Panc1 (cell line): Measurements from ENCODE around the gene SLC35G2.

Experiments
- POLR2AphosphoS5 ChIP-seq: IDR thresholded peaks from 2 replicates; pipeline ENCODE4 v1.6.1; 2012; ENCODE audit warnings: mild to moderate bottlenecking, low read depth, low read length, moderate library complexity
- TF ChIP-seq, protein P1 (sequence below): fragments of 450-650 bp; IDR thresholded peaks from 2 replicates; pipeline ENCODE4 v1.5.1; 2017; ENCODE audit warnings: mild to moderate bottlenecking
- TF ChIP-seq, protein P2 (sequence below), 2 experiments: IDR thresholded peaks; 2 replicates each; pipeline ENCODE4 v1.6.1; 2011 to 2012; ENCODE audit warnings: low read depth in 2 of 2, control low read depth in 1 of 2, low read length in 1 of 2, mild to moderate bottlenecking in 1 of 2, moderate library complexity in 1 of 2; ENCODE audit not compliant: insufficient read depth in 1 of 2

DNA sequence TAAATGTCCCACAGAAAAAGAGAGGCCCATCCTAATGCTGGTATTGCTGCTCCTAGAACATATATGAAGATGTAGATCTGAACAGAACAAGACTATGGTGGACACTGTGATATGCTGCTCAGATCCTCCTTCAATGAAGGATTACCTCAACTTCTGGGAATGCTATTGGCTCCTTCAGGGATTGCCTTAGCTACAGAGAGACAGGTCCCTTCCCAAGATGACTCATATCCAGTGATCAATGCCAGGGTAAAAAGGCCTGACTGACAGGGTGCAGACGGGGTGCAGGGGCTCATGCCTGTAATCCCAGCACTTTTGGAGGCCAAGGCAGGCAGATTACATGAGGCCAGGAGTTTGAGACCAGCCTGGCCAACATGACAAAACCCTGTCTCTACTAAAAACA, 46.2 kb upstream of the SLC35G2 start:
- no peak for TF ChIP-seq POLR2AphosphoS5
- TF ChIP-seq, protein P1, sequence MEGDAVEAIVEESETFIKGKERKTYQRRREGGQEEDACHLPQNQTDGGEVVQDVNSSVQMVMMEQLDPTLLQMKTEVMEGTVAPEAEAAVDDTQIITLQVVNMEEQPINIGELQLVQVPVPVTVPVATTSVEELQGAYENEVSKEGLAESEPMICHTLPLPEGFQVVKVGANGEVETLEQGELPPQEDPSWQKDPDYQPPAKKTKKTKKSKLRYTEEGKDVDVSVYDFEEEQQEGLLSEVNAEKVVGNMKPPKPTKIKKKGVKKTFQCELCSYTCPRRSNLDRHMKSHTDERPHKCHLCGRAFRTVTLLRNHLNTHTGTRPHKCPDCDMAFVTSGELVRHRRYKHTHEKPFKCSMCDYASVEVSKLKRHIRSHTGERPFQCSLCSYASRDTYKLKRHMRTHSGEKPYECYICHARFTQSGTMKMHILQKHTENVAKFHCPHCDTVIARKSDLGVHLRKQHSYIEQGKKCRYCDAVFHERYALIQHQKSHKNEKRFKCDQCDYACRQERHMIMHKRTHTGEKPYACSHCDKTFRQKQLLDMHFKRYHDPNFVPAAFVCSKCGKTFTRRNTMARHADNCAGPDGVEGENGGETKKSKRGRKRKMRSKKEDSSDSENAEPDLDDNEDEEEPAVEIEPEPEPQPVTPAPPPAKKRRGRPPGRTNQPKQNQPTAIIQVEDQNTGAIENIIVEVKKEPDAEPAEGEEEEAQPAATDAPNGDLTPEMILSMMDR, result no peak
- TF ChIP-seq, protein P2, sequence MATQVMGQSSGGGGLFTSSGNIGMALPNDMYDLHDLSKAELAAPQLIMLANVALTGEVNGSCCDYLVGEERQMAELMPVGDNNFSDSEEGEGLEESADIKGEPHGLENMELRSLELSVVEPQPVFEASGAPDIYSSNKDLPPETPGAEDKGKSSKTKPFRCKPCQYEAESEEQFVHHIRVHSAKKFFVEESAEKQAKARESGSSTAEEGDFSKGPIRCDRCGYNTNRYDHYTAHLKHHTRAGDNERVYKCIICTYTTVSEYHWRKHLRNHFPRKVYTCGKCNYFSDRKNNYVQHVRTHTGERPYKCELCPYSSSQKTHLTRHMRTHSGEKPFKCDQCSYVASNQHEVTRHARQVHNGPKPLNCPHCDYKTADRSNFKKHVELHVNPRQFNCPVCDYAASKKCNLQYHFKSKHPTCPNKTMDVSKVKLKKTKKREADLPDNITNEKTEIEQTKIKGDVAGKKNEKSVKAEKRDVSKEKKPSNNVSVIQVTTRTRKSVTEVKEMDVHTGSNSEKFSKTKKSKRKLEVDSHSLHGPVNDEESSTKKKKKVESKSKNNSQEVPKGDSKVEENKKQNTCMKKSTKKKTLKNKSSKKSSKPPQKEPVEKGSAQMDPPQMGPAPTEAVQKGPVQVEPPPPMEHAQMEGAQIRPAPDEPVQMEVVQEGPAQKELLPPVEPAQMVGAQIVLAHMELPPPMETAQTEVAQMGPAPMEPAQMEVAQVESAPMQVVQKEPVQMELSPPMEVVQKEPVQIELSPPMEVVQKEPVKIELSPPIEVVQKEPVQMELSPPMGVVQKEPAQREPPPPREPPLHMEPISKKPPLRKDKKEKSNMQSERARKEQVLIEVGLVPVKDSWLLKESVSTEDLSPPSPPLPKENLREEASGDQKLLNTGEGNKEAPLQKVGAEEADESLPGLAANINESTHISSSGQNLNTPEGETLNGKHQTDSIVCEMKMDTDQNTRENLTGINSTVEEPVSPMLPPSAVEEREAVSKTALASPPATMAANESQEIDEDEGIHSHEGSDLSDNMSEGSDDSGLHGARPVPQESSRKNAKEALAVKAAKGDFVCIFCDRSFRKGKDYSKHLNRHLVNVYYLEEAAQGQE (IDR thresholded peaks at IDR 0.05; ENCODE audit: insufficient read depth in 1 of 2, low read depth in 2 of 2, low read length in 1 of 2), result no peak
